K562 (cell line): ENCODE data around the gene SETD4. TPM values are rescaled to one million over a fixed set of nuclear protein-coding genes. Genes with fewer than 3 reads are reported as not detected.

Source experiments
- GTF2A2 ChIP-seq: IDR thresholded peaks from 2 replicates; pipeline ENCODE4 v1.6.1; 2016; ENCODE audit warnings: mild to moderate bottlenecking, missing genetic modification characterization, missing compliant biosample characterization
- HCFC1 ChIP-seq: IDR thresholded peaks from 2 replicates; pipeline ENCODE4 v1.6.1; 2012; ENCODE audit warnings: low read depth, low read length, improper control_type of control experiment
- HDAC1 ChIP-seq, 2 experiments: fragments of 450-650 bp; IDR thresholded peaks; 2 replicates each; pipeline ENCODE4 v1.6.1; 2016 to 2017; ENCODE audit warnings: inconsistent platforms in 1 of 2, mild to moderate bottlenecking in 1 of 2, moderate library complexity in 1 of 2
- HDAC6 ChIP-seq: IDR thresholded peaks from 2 replicates; pipeline ENCODE4 v1.6.1; 2012; ENCODE audit warnings: low read depth, mild to moderate bottlenecking, control low read depth, inconsistent platforms, low read length, moderate library complexity
- JUND ChIP-seq, 2 experiments: IDR thresholded peaks; 2 replicates in 1 of 2; 3 replicates in 1 of 2; pipeline ENCODE4 v1.6.1; 2011; ENCODE audit warnings: borderline replicate concordance in 2 of 2, low read depth in 2 of 2, low read length in 2 of 2, improper control_type of control experiment in 1 of 2, missing biosample characterization in 1 of 2, missing genetic modification characterization in 1 of 2, missing genetic modification reagents in 1 of 2
- NR2F6 ChIP-seq: fragments of 450-650 bp; formaldehyde crosslinking; IDR thresholded peaks from 2 replicates; pipeline ENCODE4 v1.4.0; 2020; ENCODE audit warnings: mild to moderate bottlenecking
- ZBTB40 ChIP-seq, 2 experiments: fragments of 450-650 bp in 1 of 2; sonication (generic) in 1 of 2; formaldehyde crosslinking in 1 of 2; IDR thresholded peaks; 2 replicates each; pipeline versions ENCODE4 v1.7.1 to v1.9.0; 2016 to 2022; ENCODE audit warnings: inconsistent platforms in 1 of 2, mild to moderate bottlenecking in 1 of 2, missing genetic modification reagents in 1 of 2
- ZKSCAN1 ChIP-seq: fragments of 150-350 bp; IDR thresholded peaks from 2 replicates; pipeline ENCODE4 v1.6.1; 2016; ENCODE audit warnings: low read depth, low read length
- ZNF124 ChIP-seq: sonication (generic); formaldehyde crosslinking; IDR thresholded peaks from 2 replicates; pipeline ENCODE4 v1.8.1; 2022; ENCODE audit warnings: missing genetic modification reagents
- ZNF282 ChIP-seq: sonication (generic); formaldehyde crosslinking; IDR thresholded peaks from 2 replicates; pipeline ENCODE4 v1.8.1; 2023; ENCODE audit warnings: missing genetic modification reagents
- polyA plus RNA-seq, 8 experiments: library from polyadenylated mRNA; depleted of rRNA in 4 of 8; stranded (reverse) in 5 of 8; unstranded in 3 of 8; fragments of >200 nt; fragmentation: Nextera tagmentation in 2 of 8; fragmentation: Illumina TruSeq in 1 of 8; extraction: Ambion mirVana in 2 of 8; extraction: Trizol in 1 of 8; gene quantifications; 2 replicates each; pipeline versions ENCODE4 v1.2.1 to v1.2.3, GENCODE V29; 2011 to 2014; ENCODE audit warnings: inconsistent platforms in 1 of 8, missing spikeins in 1 of 8
- total RNA-seq, 7 experiments: library from RNA; depleted of rRNA in 6 of 7; stranded (reverse); fragments of >200 nt in 6 of 7; fragmentation: Illumina TruSeq in 2 of 7; extraction: Trizol in 2 of 7; gene quantifications; 2 replicates each; pipeline versions ENCODE4 v1.2.1 to v1.2.3, GENCODE V29; 2011 to 2021; ENCODE audit warnings: low replicate concordance in 1 of 7

The SETD4 gene
- total and polyA plus RNA-seq, 9 of the 15 experiments (the other 6 are each of a cell fraction or from before 2014, with no cell fraction given), result 16.1 to 51.3 (median 25.7) TPM

- no peak for TF ChIP-seq ZBTB40 (IDR thresholded peaks at IDR 0.05)
- no peak for TF ChIP-seq ZBTB40 (CRISPR knock-in tag; IDR thresholded peaks at IDR 0.05)
- TF ChIP-seq GTF2A2 (tag), result no peak
- TF ChIP-seq HDAC1 (IDR thresholded peaks at IDR 0.05), result no peak
- TF ChIP-seq ZNF282 (CRISPR knock-in tag), result peak; percentile 93
- TF ChIP-seq ZNF124 (CRISPR knock-in tag), result 0 out of 2 replicates have a peak, but pooled peaks have one; percentile 25
- TF ChIP-seq NR2F6 (CRISPR knock-in tag), result no peak
- no peak for TF ChIP-seq JUND (IDR thresholded peaks at IDR 0.05; ENCODE audit: borderline replicate concordance, low read depth, low read length)
- TF ChIP-seq JUND (tag; IDR thresholded peaks at IDR 0.05; ENCODE audit: borderline replicate concordance, low read depth, low read length), result no peak
- TF ChIP-seq HCFC1, result no peak
- no peak for TF ChIP-seq ZKSCAN1
- 0 out of 2 replicates have a peak, but pooled peaks have one; percentile 25 for TF ChIP-seq HDAC6
Observed at GRCh38 chr21:36059823-36060158, 535 bp downstream of the SETD4 start (continued).
